ENCODE data around the gene LARP6.
"Not testable (repeated sequence)": the region's sequence is repeated elsewhere in the genome, so short reads cannot be mapped to it uniquely, and the experiment has no call there.

The LARP6 gene

GRCh38 chr15:70858614-70859321 is 4.8 kb upstream of the LARP6 start:
- DNase-seq (ENCODE audit: low read depth), result not testable (repeated sequence)

DNA sequence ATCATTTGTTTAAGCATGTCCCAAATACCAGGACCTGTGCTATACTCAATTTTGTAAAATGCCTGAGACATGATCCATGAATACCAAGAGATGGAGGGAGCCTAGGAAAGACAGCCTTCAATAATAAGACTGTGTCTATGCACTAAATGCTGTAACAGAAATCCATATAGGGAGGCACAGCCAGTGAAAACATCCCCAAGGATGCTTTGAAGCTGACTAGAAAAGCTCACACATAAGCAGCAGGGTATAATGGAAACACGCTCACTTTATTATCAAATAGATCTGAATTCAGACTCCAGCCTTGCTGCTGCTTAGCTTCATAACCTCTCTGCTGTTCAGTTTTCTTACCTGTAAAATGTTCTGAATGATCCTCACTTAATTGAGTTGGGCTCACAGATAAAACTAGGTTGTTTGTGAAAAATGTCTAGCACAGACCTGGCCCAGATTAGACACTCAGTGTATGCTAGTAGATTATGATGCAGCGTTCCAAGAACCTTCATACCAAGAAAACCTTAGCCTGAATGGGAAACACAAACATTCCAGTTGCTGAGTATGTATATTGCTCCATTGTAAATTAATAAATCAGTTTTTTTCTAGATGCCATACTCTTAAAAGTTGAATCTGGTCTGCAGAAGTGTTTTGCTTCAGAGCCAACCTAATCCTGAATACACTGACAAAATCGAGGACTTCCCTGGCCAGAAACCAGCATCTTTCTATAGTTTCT is 3.8 kb upstream of the LARP6 start:
- no peak for DNase-seq (ENCODE audit: low read depth)

GRCh38 chr15:70856884-70857561 is 3.1 kb upstream of the LARP6 start:
- no peak for DNase-seq (ENCODE audit: low read depth)

- DNase-seq (ENCODE audit: low read depth), result no peak
Measured at GRCh38 chr15:70856177-70856883, 2.4 kb upstream of the LARP6 start.

GRCh38 chr15:70855764-70856163 is 1.8 kb upstream of the LARP6 start:
- no peak for DNase-seq (ENCODE audit: low read depth)

GRCh38 chr15:70854666-70854976 is 664 bp upstream of the LARP6 start:
- no peak for DNase-seq (ENCODE audit: low read depth)

DNA sequence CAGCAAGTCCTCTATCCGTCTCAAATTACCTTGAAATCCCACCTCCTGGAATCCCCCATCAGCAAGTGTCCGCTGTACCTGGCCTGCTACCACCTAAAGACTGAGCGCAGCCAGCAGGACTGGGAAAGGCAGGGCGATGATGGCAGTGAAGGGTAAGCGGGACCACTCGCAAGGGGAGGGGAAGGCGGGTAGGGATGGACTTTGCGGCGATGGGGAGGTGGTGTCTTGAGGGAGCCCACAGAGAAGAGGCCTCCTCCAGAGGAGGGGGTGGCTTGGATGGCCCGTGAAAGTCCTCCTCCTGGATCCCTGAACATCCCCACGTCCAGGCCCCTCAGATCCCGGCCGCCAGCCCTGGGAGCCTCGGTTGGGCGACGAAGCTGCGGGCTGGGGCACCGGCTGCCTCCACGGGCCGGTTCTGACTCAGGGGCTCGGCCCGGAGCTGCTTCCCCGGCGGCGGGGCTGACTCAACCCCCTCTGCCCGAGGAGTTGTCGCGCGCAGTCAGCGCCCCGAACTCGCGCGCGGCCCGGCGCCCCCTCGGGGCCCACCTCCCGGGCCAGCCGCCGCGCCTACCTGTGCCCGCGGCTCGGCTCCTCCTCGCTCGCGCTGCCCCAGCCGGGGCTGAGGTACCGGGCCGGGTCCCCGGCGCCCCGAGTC is 512 bp downstream of the LARP6 start:
- peak; percentile 5 for DNase-seq (ENCODE audit: low read depth)

GRCh38 chr15:70852501-70853317 is 1.2 kb downstream of the LARP6 start:
- DNase-seq (ENCODE audit: low read depth), result no peak

- DNase-seq (ENCODE audit: low read depth), result no peak
Measured at GRCh38 chr15:70851889-70852288, 2.1 kb downstream of the LARP6 start.

- no peak for DNase-seq (ENCODE audit: low read depth)
Measured at GRCh38 chr15:70845602-70846360, 8.2 kb downstream of the LARP6 start.

GRCh38 chr15:70837476-70837875 is 16.5 kb downstream of the LARP6 start:
- DNase-seq (ENCODE audit: low read depth), result no peak

DNA sequence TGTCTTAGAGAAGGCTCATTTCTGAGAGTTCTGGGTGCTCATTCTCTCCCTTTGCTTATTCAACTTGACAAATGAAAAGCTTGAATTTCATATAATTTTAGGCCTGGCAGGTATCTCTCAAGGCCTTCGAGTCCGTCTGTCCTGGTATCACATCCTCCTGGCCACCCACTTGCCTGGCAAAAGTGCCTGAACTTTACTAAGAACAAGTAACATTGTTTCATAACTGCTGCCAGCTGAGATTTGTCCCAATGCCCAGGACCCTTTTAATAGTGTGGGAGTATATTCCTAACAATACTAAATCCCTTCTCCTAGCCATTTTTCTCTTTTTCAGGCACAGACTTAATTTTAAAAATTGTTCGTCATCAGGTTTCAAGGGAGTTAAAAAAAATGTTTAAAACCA is 18.1 kb downstream of the LARP6 start:
- DNase-seq (ENCODE audit: low read depth), result no peak

DNA sequence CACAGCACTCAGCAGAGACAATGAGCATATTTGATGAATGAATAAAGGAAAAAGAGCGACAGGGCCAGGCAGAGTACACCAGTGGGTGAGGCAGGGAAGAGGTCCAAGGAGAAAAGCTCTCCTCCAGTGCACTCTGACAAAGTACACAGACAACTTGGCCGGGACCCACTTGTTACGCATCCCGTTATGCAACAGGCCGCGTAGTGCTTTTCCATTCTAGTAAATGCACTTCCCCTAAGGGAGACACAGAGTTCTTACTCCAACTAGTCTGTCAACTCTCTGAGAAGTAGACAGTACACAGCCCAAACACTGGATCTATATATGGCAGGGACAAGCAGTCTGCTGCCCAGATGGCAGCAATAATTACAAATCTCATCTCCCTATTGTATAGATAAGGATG is 18.5 kb downstream of the LARP6 start:
- no peak for DNase-seq (ENCODE audit: low read depth)

DNA sequence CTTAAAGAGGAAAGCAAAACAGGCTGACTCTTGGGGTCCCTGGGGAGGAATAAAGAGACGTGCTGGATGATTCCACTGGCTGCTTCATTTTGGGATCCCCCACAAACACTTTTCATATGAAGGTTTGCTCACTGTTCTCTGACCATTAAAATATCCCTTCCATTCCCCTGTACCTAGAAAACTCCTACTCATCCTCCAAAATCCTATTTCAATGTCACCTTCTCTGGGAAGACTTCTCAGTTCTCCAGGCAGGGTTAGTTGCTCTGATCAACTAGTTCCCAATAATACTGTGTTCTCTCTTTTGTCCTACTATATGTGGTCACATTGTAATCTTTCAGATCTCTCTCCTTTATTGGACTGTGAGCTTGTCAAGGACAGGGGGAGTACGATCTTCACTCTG is 19.0 kb downstream of the LARP6 start:
- DNase-seq (ENCODE audit: low read depth), result no peak

DNA sequence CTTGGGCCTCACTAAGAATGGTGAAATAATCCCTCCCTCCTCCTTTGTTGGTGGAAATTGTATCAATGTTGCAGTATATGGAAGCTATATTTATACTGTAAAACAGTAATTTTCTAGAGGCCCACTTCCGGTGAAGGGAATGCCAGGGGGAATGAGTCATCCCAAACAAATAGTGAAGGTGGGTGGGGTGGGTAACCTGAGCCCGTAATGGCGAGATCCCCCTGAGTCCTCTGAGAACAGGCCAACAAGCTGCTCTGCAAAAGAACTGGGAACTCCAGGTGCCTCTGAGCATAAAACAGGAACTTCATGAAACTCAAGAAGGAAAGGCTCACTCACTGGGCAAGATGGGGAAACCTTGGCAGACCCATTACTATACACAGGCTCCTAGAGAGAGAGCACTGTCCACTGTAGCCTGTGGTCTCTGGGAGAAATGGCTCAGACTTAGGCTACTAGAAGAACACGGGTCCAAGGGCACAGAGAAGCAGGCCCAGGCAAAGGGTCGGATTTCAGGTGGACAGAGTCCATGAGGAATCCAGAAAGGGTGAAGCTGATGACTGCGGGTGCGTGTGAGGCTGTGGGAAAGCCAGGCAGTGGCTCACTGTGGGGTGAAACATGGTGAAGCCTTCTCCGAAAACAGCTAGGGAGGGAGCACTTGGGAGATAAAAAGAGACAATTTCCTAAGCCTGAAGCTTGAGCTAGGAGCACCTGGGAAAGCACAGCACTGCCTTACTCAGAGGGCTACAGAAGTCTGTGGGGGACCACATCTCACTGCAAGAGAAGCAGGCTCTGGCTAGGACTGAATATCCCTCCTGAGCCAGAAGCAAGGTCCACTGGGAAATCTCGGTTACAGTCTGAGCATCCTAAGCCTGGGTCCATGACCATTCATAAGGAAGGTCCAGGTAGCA is 19.8 kb downstream of the LARP6 start:
- DNase-seq (ENCODE audit: low read depth), result no peak

- no peak for DNase-seq (ENCODE audit: low read depth)
Measured at GRCh38 chr15:70833422-70833821, 20.5 kb downstream of the LARP6 start.

- DNase-seq (ENCODE audit: low read depth), result no peak
Measured at GRCh38 chr15:70832176-70832575, 21.8 kb downstream of the LARP6 start.

DNA sequence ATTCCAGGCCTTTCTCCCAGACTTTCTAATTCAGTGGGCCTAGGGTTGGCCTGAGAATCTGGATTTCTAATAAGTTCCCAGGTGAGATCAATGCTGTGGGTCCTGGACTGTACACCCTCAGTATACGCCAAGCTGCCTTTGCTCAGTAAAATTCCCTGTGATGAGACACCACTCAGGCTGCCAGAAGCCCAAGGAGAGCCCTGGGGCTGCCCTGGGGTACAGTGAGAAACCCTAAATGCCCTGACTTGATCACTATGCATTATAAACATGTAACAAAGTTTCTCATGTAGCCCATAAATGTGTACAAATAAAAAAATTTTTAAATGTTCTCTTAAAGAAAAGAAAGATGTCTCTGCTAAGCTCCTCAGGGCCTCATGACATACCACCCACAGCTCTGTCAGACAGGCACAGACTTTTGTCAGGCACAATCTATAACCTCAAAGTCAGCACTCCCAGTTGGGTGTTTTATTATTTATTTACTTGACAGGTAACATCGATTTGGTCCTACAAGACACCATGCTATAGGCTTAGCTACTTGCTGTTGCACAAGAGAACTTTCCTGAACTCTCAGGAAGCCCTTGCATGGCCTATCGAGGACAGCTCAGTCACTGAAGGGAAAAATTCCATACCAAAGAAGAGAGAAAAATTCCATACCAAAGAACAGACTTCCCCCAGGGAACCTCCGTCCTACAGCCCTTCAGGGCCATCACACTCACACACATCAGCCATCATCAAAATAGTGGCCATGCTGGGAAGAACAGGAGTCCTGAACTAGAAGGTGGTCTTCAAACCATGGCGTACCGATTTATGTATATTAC is 22.7 kb downstream of the LARP6 start:
- no peak for DNase-seq (ENCODE audit: low read depth)

- no peak for DNase-seq (ENCODE audit: low read depth)
Measured at GRCh38 chr15:70830615-70831014, 23.3 kb downstream of the LARP6 start.
